GM21825 (cell line): ENCODE data around the gene SERPINA3.
"Not testable (repeated sequence)": the region's sequence is repeated elsewhere in the genome, so short reads cannot be mapped to it uniquely, and the experiment has no call there.

Source experiments
- ATAC-seq: cut with Tn5 transposase; IDR thresholded peaks from one replicate; pipeline ENCODE4 v1.9.1; 2021; ENCODE audit warnings: mild to moderate bottlenecking, moderate library complexity; ENCODE audit not compliant: unreplicated experiment

SERPINA3 gene

GRCh38 chr14:94612174-94612573, at the start of gene SERPINA3:
TSS of gene SERPINA3 (plus strand) at chr14:94612391. CDS start at chr14:94614442, 2,051 bp downstream.
- no peak for ATAC-seq

- no peak for ATAC-seq
These were observed 49.0 kb upstream of the SERPINA3 start for GRCh38 chr14:94562941-94563883.

GRCh38 chr14:94564381-94564780, 47.8 kb upstream of the SERPINA3 start:
- ATAC-seq: no peak

- no peak for ATAC-seq
These were observed 44.0 kb upstream of the SERPINA3 start for GRCh38 chr14:94568186-94568585.

GRCh38 chr14:94569381-94570001, 42.7 kb upstream of the SERPINA3 start:
- ATAC-seq: no peak

- no peak for ATAC-seq
These were observed 42.2 kb upstream of the SERPINA3 start for GRCh38 chr14:94570002-94570400.

- no peak for ATAC-seq
These were observed 41.8 kb upstream of the SERPINA3 start for GRCh38 chr14:94570440-94570839.

GRCh38 chr14:94571395-94571794, 40.8 kb upstream of the SERPINA3 start:
- no peak for ATAC-seq

GRCh38 chr14:94571950-94572349, 40.2 kb upstream of the SERPINA3 start:
- no peak for ATAC-seq

GRCh38 chr14:94572637-94573303, 39.4 kb upstream of the SERPINA3 start:
- no peak for ATAC-seq

- ATAC-seq: no peak
These were observed 38.5 kb upstream of the SERPINA3 start for GRCh38 chr14:94573475-94574277.

GRCh38 chr14:94574336-94574735, 37.9 kb upstream of the SERPINA3 start:
- ATAC-seq: no peak

GRCh38 chr14:94575730-94576585, 36.2 kb upstream of the SERPINA3 start:
- no peak for ATAC-seq

- not testable (repeated sequence) for ATAC-seq
These were observed 34.7 kb upstream of the SERPINA3 start for GRCh38 chr14:94577472-94577871.

- ATAC-seq: no peak
These were observed 33.5 kb upstream of the SERPINA3 start for GRCh38 chr14:94578712-94579111.

- no peak for ATAC-seq
These were observed 30.8 kb upstream of the SERPINA3 start, which contains the start of gene SERPINA5 for GRCh38 chr14:94581127-94581999. TSS of gene SERPINA5 (plus strand) at chr14:94581426. CDS start at chr14:94587363, 5,937 bp downstream.

GRCh38 chr14:94582199-94582750, 29.9 kb upstream of the SERPINA3 start:
- ATAC-seq: no peak

- ATAC-seq: no peak
These were observed 29.3 kb upstream of the SERPINA3 start for GRCh38 chr14:94582851-94583250.
